ENCODE data around the gene SREBF2. TPM values are rescaled to one million over a fixed set of nuclear protein-coding genes. Genes with fewer than 3 reads are reported as not detected.

The SREBF2 gene
- total and polyA plus RNA-seq, 9 of the 15 experiments (the other 6 are each of a cell fraction or from before 2014, with no cell fraction given) = 1.1 to 84.2 (median 26.9) TPM

- TF ChIP-seq ZNF407 (IDR thresholded peaks at IDR 0.05; ENCODE audit: low read depth) (no peak), TAF9B (IDR thresholded peaks at IDR 0.05; ENCODE audit: partially characterized antibody) (no peak)
Observed at GRCh38 chr22:41932353-41932752, 99.4 kb downstream of the SREBF2 start (continued).
